Cardiac fibroblast (primary cell): ENCODE measurements around the gene SCT.

Source experiments
- DNase-seq, 2 donors: peaks; one replicate each; pipeline versions ENCODE4 v3.0.0 to v3.0.0-alpha.2; 2010; ENCODE audit warnings: low read depth in 2 of 2
- H3K4me3 ChIP-seq, 2 donors: replicated peaks in 1 of 2; 1 replicate in 1 of 2; 2 replicates in 1 of 2; pipeline ENCODE4 v1.5.1; 2011; ENCODE audit warnings: low read depth in 2 of 2, low read length in 2 of 2, mild to moderate bottlenecking in 2 of 2, moderate library complexity in 1 of 2
- CTCF ChIP-seq: IDR thresholded peaks from one replicate; pipeline ENCODE4 v1.5.1; 2011; ENCODE audit warnings: low read depth, mild to moderate bottlenecking, low read length, inconsistent platforms

The SCT gene

GRCh38 chr11:643849-644738 lies 17.1 kb upstream of the SCT start:
- DNase-seq: no peak
- TF ChIP-seq CTCF: no peak
- no peak overlapping the region for H3K4me3 ChIP-seq

- H3K4me3 ChIP-seq: no peak overlapping the region
- no peak for DNase-seq
- TF ChIP-seq CTCF: no peak
Observed at GRCh38 chr11:643366-643765, 16.4 kb upstream of the SCT start.

GRCh38 chr11:641806-642370 lies 14.9 kb upstream of the SCT start:
- no peak for DNase-seq
- H3K4me3 ChIP-seq: no peak overlapping the region
- no peak for TF ChIP-seq CTCF

GRCh38 chr11:640021-640706 lies 13.2 kb upstream of the SCT start:
- DNase-seq: no peak

GRCh38 chr11:639332-639955 lies 12.5 kb upstream of the SCT start:
- H3K4me3 ChIP-seq: no peak overlapping the region

More at GRCh38 chr11:640021-640706, 13.2 kb upstream of the SCT start:
- TF ChIP-seq CTCF: no peak
- no peak overlapping the region for H3K4me3 ChIP-seq

More at GRCh38 chr11:639332-639955, 12.5 kb upstream of the SCT start:
- no peak for TF ChIP-seq CTCF
- DNase-seq: no peak
